Osteocyte (in vitro differentiated cells): ENCODE results near the gene PCCA. TPM values are rescaled to one million over a fixed set of nuclear protein-coding genes. Genes with fewer than 3 reads are reported as not detected.
A peak's percentile ranks its signal among the peaks of the same experiment; 100 is the strongest.

Experiments used
- DNase-seq: peaks from one replicate; pipeline ENCODE4 v3.0.0; 2021; ENCODE audit warnings: mixed read lengths; ENCODE audit not compliant: unreplicated experiment; ENCODE audit errors: extremely low spot score
- H3K27ac Mint-ChIP-seq: one replicate; pipeline ENCODE4 v1.8.0; 2021; ENCODE audit warnings: mild to moderate bottlenecking, mixed read lengths; ENCODE audit not compliant: unreplicated experiment
- H3K27me3 Mint-ChIP-seq: one replicate; pipeline ENCODE4 v1.8.0; 2021; ENCODE audit warnings: mixed read lengths; ENCODE audit not compliant: unreplicated experiment
- H3K36me3 Mint-ChIP-seq: one replicate; pipeline ENCODE4 v1.8.0; 2021; ENCODE audit warnings: mixed read lengths; ENCODE audit not compliant: unreplicated experiment
- H3K4me1 Mint-ChIP-seq: one replicate; pipeline ENCODE4 v1.8.0; 2021; ENCODE audit warnings: mixed read lengths; ENCODE audit not compliant: unreplicated experiment
- H3K4me3 Mint-ChIP-seq: one replicate; pipeline ENCODE4 v1.8.0; 2021; ENCODE audit warnings: mild to moderate bottlenecking, moderate library complexity, mixed read lengths; ENCODE audit not compliant: unreplicated experiment
- H3K9me3 Mint-ChIP-seq: one replicate; pipeline ENCODE4 v1.8.0; 2021; ENCODE audit warnings: mixed read lengths; ENCODE audit not compliant: unreplicated experiment
- total RNA-seq: library from RNA; stranded (reverse); gene quantifications from 2 replicates; pipeline ENCODE4 v1.2.1, GENCODE V29; 2021
- TF ChIP-seq, protein P1 (sequence below): fragments of 200-600 bp; sonication (generic); IDR thresholded peaks from 2 replicates; pipeline ENCODE4 v1.5.0; 2021; ENCODE audit warnings: antibody characterized with exemption, mild to moderate bottlenecking, moderate library complexity

Gene PCCA
- total RNA-seq, 1 donor from 2014 or later, result 33.7 TPM

DNA sequence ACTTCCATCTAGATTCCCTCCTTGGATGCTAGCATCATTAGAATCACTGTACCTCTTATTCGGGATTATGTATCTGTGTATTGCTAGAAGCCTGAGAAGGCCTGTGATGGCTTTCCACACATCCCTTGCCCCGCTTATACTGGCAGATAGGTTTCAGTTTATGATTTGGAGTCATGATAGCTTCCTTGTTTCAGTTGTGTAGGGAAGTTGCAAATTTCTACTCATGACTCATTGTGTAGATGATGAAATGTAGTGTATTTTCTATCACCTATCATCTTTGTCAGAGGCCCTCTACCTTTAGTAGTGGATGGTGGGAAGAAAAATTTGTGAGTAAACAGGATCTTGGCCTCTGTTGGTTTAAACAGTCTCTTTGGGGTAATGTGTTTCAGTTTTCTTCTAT lies 334.5 kb downstream of the PCCA start:
- no peak for DNase-seq
- H3K9me3 Mint-ChIP-seq, result no peaks in the 10 kb centered on the region
- no peaks in the 10 kb centered on the region for H3K27me3 Mint-ChIP-seq
- peaks cover 5% of the 10 kb centered on the region for H3K4me1 Mint-ChIP-seq
- H3K36me3 Mint-ChIP-seq, result peaks cover 16% of the 10 kb centered on the region
- no peak overlapping the region for H3K27ac Mint-ChIP-seq
- TF ChIP-seq, protein P1, sequence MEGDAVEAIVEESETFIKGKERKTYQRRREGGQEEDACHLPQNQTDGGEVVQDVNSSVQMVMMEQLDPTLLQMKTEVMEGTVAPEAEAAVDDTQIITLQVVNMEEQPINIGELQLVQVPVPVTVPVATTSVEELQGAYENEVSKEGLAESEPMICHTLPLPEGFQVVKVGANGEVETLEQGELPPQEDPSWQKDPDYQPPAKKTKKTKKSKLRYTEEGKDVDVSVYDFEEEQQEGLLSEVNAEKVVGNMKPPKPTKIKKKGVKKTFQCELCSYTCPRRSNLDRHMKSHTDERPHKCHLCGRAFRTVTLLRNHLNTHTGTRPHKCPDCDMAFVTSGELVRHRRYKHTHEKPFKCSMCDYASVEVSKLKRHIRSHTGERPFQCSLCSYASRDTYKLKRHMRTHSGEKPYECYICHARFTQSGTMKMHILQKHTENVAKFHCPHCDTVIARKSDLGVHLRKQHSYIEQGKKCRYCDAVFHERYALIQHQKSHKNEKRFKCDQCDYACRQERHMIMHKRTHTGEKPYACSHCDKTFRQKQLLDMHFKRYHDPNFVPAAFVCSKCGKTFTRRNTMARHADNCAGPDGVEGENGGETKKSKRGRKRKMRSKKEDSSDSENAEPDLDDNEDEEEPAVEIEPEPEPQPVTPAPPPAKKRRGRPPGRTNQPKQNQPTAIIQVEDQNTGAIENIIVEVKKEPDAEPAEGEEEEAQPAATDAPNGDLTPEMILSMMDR, result no peak
- no peak overlapping the region for H3K4me3 Mint-ChIP-seq

DNA sequence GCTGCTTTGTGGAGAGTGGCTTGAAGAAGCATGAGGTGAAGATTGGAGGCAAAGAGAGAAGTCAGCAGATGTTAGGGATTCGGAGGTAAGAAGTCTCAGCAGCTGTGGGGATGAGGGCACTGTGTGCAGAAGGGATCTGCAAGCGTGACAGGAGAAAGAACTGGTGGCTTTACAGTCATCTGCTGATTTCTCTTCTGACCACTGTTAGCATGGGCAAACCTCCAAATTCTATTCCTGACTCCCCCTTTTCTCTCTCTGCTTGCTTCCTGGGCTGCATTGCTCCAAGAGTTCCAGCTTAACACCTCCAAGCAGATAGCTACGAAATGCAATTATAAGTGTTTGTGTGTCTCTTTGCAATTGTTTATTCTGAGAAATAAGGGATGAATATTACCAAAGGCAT lies 340.1 kb downstream of the PCCA start:
- Mint-ChIP-seq H3K27ac (no peak overlapping the region), H3K36me3 (peaks cover 35% of the 10 kb centered on the region), H3K4me3 (no peak overlapping the region), H3K4me1 (peaks cover 9% of the 10 kb centered on the region), H3K9me3 (no peaks in the 10 kb centered on the region), H3K27me3 (no peaks in the 10 kb centered on the region)
- DNase-seq, result no peak
- TF ChIP-seq, protein P1, result no peak

DNA sequence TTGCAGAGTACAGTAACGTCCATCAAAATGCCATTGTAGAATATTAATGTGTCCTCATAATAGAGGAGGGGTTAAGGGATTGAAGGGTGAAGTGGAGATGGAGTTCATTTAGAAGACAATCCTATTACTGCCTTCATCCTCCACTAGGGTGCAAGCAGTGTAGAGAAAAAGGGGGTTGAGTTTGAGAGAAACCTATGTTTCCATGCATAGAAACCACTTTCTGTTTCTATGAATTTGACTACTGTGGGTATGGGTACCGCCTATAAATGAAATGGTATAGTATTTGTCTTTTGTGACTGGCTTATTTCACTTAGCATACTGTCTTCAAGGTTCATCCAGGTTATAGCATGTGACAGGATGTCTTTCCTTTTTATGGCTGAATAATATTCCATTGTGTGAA lies 343.7 kb downstream of the PCCA start:
- DNase-seq, result no peak
- peaks cover 26% of the 10 kb centered on the region for H3K36me3 Mint-ChIP-seq
- H3K4me3 Mint-ChIP-seq, result no peak overlapping the region
- peaks cover 18% of the 10 kb centered on the region for H3K4me1 Mint-ChIP-seq
- TF ChIP-seq, protein P1, result no peak
- no peaks in the 10 kb centered on the region for H3K9me3 Mint-ChIP-seq
- no peaks in the 10 kb centered on the region for H3K27me3 Mint-ChIP-seq
- no peak overlapping the region for H3K27ac Mint-ChIP-seq

DNA sequence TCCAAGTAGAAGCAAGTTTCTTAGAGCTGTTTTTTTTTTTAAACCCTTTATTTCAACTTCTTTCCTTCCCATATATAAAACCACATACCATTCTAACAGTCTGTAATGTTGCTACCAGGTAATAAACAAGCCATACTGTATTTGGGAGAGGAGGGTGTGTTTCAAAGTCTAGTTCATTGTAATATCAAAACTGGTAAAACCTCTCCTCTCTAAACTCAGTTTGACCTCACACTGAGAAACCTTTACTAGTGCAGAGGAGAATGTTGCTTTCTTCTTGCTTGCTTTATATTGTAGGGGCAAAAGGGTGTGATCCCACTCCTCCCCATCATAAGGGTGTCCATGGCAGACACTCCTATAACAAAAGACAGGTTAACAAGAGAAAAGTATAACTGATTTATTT lies 344.6 kb downstream of the PCCA start:
- no peaks in the 10 kb centered on the region for H3K9me3 Mint-ChIP-seq
- H3K27ac Mint-ChIP-seq, result peak overlapping the region; percentile 68
- no peak for DNase-seq
- TF ChIP-seq, protein P1, result no peak
- peaks cover 29% of the 10 kb centered on the region for H3K36me3 Mint-ChIP-seq
- peaks cover 18% of the 10 kb centered on the region for H3K4me1 Mint-ChIP-seq
- no peak overlapping the region for H3K4me3 Mint-ChIP-seq
- H3K27me3 Mint-ChIP-seq, result no peaks in the 10 kb centered on the region

DNA sequence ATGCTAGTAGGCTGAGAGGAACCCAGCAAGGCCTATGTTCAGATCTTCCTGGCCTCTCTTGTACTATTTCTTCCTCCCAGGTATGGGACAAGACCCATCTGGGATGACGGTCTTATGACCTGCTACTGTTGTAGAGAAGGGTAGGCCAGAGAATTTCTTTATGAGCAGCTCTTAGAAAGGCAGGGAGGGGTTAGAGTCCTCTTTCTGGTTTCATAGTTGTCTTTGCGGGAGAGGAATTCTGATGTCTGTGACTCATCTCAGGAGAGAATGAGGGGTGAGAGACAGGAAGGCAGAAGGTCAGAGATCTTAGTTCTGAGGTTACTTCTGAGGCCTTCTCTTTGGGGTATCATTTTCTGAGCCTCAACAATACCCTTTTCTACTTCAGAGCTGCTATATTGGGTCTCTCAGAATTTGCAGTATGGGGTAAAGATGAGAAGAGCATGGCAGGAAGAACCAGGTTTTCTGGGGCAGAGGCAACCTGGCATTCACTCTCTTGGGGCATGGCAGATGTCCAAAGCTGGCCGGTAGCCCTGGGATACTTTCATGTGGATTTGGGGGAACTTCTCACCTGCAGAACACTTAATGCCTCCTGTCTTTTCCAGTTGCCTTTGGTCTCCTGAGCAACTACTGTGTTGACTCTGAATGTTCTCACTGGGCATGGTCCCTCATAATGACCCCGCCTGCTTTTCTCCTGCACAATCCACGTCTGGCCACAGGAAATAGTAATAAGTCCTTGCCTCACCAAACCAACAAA lies 345.3 kb downstream of the PCCA start:
- Mint-ChIP-seq H3K36me3 (peaks cover 25% of the 10 kb centered on the region), H3K9me3 (no peaks in the 10 kb centered on the region), H3K4me1 (peaks cover 25% of the 10 kb centered on the region), H3K4me3 (no peak overlapping the region), H3K27me3 (no peaks in the 10 kb centered on the region), H3K27ac (peak overlapping the region; percentile 68)
- TF ChIP-seq, protein P1, result no peak
- DNase-seq, result no peak
